Ovary (tissue), 9 donors: ENCODE measurements around the gene HAVCR1. TPM values are rescaled to one million over a fixed set of nuclear protein-coding genes. Genes with fewer than 3 reads are reported as not detected.

ENCODE experiments used
- DNase-seq, 5 donors: peaks; one replicate each; pipeline ENCODE4 v3.0.0-alpha.2; 2019 to 2020
- H3K27ac ChIP-seq, 2 donors: fragments of 200-600 bp; one replicate each; pipeline versions ENCODE4 v1.5.1 to v1.8.0; 2019 to 2022
- H3K27me3 ChIP-seq: fragments of 200-600 bp; one replicate; pipeline ENCODE4 v1.8.0; 2022
- H3K36me3 ChIP-seq: fragments of 200-600 bp; sonication (generic); one replicate; pipeline ENCODE4 v1.5.1; 2019
- H3K4me1 ChIP-seq: one replicate; pipeline ENCODE4 v1.8.1; 2013; ENCODE audit warnings: mild to moderate bottlenecking, moderate library complexity; ENCODE audit not compliant: insufficient read depth
- H3K4me3 ChIP-seq: fragments of 200-600 bp; sonication (generic); one replicate; pipeline ENCODE4 v1.5.1; 2017
- H3K9me3 ChIP-seq, 2 donors: fragments of 200-600 bp in 1 of 2; sonication (generic) in 1 of 2; one replicate each; pipeline versions ENCODE4 v1.5.1 to v1.8.1; 2013 to 2019; ENCODE audit warnings: mild to moderate bottlenecking in 1 of 2, moderate library complexity in 1 of 2
- CTCF ChIP-seq, 3 donors: fragments of 450-650 bp in 2 of 3; fragments of 200-600 bp in 1 of 3; IDR thresholded peaks; one replicate each; pipeline versions ENCODE4 v1.5.1 to v1.8.0; 2016 to 2022; ENCODE audit warnings: antibody characterized with exemption in 3 of 3, mild to moderate bottlenecking in 1 of 3
- EP300 ChIP-seq: sonication (generic); formaldehyde crosslinking; IDR thresholded peaks from one replicate; pipeline ENCODE4 v1.6.1; 2017; ENCODE audit warnings: antibody characterized with exemption
- POLR2A ChIP-seq: fragments of 450-650 bp; IDR thresholded peaks from one replicate; pipeline ENCODE4 v1.6.1; 2017; ENCODE audit warnings: antibody characterized with exemption, mild to moderate bottlenecking, moderate library complexity
- WGBS, 3 donors: extraction: QIAGEN DNeasy Blood & Tissue Kit in 1 of 3; methylation state at CpG; one replicate each; pipeline versions ENCODE4 v1.1.5 to v1.1.7; 2013 to 2017; 5-methylcytosine and 5-hydroxymethylcytosine counted together
- intact Hi-C, 4 donors: fragments of 100-400 bp; cut with DNase I; formaldehyde crosslinking; loops; one replicate each; pipeline versions ENCODE4 v1.11.0 to v1.15.1; 2022 to 2023
- polyA plus RNA-seq, 2 donors: library from polyadenylated mRNA; stranded (reverse); fragments of 200-250 nt in 1 of 2; fragments of 350-450 nt in 1 of 2; fragmentation: Illumina TruSeq in 1 of 2; extraction: RNeasy Lipid Tissue Mini Kit (QIAGEN cat#74804) in 1 of 2; gene quantifications; one replicate each; pipeline ENCODE4 v1.2.3, GENCODE V29; 2013 to 2014
- total RNA-seq, 7 donors: library from RNA; depleted of rRNA in 2 of 7; stranded (reverse); fragments of >200 nt in 2 of 7; fragmentation: NEBNext Ultra II Directional in 3 of 7; extraction: Animal tissue kit (Norgen Biotek cat#: 25700) in 3 of 7; gene quantifications; one replicate each; pipeline versions ENCODE4 v1.1.0 to v1.2.4, GENCODE V29; 2016 to 2023
- donor health status: DM: no; HTN: no; CAD: no; lungs with moderate emphysema.
- donor health status: DM: no; HTN: no; CAD: no.
- donor health status: Bipolar disorder and iron deficiency.
- donor health status: DM: yes; HTN: yes; CAD: no.
- donor health status: DM: no; HTN: no; CAD: no.
- donor health status: DM: yes; HTN: yes; CAD: no.

Gene HAVCR1
- total and polyA plus RNA-seq, 9 donors: 0.23 TPM; not detected in 8

- 9 to 28% (median 9%) methylated on average over 4 of the region's 4 CpGs for WGBS, 3 donors
- intact Hi-C loops: no loop called here
- H3K4me3 ChIP-seq: no peak overlapping the region
- H3K4me1 ChIP-seq: no peaks in the 10 kb centered on the region
- no peaks in the 10 kb centered on the region for H3K9me3 ChIP-seq
- H3K27ac ChIP-seq: no peak overlapping the region
- H3K27me3 ChIP-seq: no peaks in the 10 kb centered on the region
- DNase-seq: no peak
- no peaks in the 10 kb centered on the region for H3K36me3 ChIP-seq
- TF ChIP-seq POLR2A: no peak
- no peak for TF ChIP-seq EP300
- TF ChIP-seq CTCF (IDR thresholded peaks at IDR 0.05): no peak
Measured at GRCh38 chr5:157076558-157076957, 17.6 kb upstream of the HAVCR1 start.

DNA sequence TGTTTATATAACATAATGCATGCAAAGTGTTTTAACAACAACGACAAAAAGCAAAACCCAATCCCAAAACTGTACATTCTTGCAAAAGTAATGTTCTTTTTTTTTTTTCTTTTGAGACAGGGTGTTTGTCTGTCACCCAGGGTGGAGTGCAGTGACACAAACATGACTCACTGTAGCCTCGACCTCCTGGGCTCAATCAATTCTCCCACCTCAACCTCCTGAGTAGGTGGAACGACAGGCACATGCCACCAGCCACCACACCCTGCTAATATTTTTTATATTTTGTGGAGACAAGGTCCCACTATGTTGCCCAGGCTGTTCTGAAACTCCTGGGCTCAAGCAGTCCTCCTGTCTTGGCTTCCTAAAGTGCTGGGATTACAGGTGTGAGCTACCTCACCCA lies 13.6 kb upstream of the HAVCR1 start:
- intact Hi-C loops: no loop called here
- no peak for TF ChIP-seq CTCF (IDR thresholded peaks at IDR 0.05)
- no peak for TF ChIP-seq POLR2A
- no peak for TF ChIP-seq EP300
- H3K27me3 ChIP-seq: no peaks in the 10 kb centered on the region

GRCh38 chr5:157069949-157070348 lies 11.0 kb upstream of the HAVCR1 start:
- Histone ChIP-seq H3K36me3 (no peaks in the 10 kb centered on the region), H3K4me3 (no peak overlapping the region), H3K4me1 (no peaks in the 10 kb centered on the region), H3K27ac (no peak overlapping the region), H3K27me3 (no peaks in the 10 kb centered on the region), H3K9me3 (no peaks in the 10 kb centered on the region)
- intact Hi-C loops: no loop called here
- DNase-seq: no peak
- 81 to 89% (median 87%) methylated on average over 3 of the region's 3 CpGs for WGBS, 3 donors
- TF ChIP-seq EP300: no peak
- TF ChIP-seq POLR2A: no peak
- TF ChIP-seq CTCF (IDR thresholded peaks at IDR 0.05): no peak

More for the DNA sequence above, 13.6 kb upstream of the HAVCR1 start:
- Histone ChIP-seq H3K27ac (no peak overlapping the region), H3K36me3 (no peaks in the 10 kb centered on the region), H3K9me3 (no peaks in the 10 kb centered on the region), H3K4me3 (no peak overlapping the region), H3K4me1 (no peaks in the 10 kb centered on the region)
- DNase-seq: no peak
- 67 to 74% (median 71%) methylated on average over 3 of the region's 3 CpGs for WGBS, 3 donors

DNA sequence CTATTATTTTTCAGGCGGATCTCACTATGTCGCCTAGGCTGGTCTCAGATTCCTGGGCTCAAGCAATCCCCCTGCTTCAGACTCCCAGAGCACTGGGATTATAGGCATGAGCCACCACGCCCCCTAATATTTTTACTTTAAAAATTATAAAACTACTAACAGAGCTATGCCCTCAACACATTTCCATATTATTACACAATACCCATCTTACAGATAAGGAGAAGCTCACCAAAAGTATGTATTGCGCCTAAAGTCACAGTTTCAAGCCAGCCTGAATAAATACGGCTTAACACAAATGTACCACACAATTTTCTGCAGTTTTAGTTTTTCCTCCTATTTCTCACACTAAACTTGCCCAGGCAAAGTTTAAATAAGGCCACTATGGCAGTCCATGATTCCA lies 9.9 kb upstream of the HAVCR1 start:
- TF ChIP-seq EP300 (no peak), CTCF (IDR thresholded peaks at IDR 0.05) (no peak), POLR2A (no peak)
- Histone ChIP-seq H3K4me1 (no peaks in the 10 kb centered on the region), H3K9me3 (no peaks in the 10 kb centered on the region), H3K4me3 (no peak overlapping the region), H3K27me3 (no peaks in the 10 kb centered on the region), H3K36me3 (no peaks in the 10 kb centered on the region), H3K27ac (no peak overlapping the region)
- no peak for DNase-seq
- intact Hi-C loops: no loop called here
- 92 to 95% (median 95%) methylated on average over 5 of the region's 5 CpGs for WGBS, 3 donors

- intact Hi-C loops: no loop called here
- H3K4me1 ChIP-seq: no peaks in the 10 kb centered on the region
- WGBS, 3 donors: 77 to 88% (median 84%) methylated on average over 5 of the region's 5 CpGs
- TF ChIP-seq CTCF (IDR thresholded peaks at IDR 0.05): no peak
- TF ChIP-seq POLR2A: no peak
- TF ChIP-seq EP300: no peak
- H3K27me3 ChIP-seq: no peaks in the 10 kb centered on the region
- H3K9me3 ChIP-seq: no peaks in the 10 kb centered on the region
- no peak for DNase-seq
- no peak overlapping the region for H3K27ac ChIP-seq
- no peak overlapping the region for H3K4me3 ChIP-seq
- H3K36me3 ChIP-seq: no peaks in the 10 kb centered on the region
Measured at GRCh38 chr5:157068339-157068738, 9.4 kb upstream of the HAVCR1 start.
